ENCODE data around the gene SPEF1.

The SPEF1 gene

GRCh38 chr20:3812259-3812681 lies 31.0 kb upstream of the SPEF1 start:
- in situ Hi-C loops (cut with HindIII; ENCODE audit: low pct_ligation_motif_present, low pct_unique_long_range_greater_than_20kb, low sequenced_read_pairs): no loop called here
- DNase-seq: no peak

GRCh38 chr20:3811467-3812258 lies 30.4 kb upstream of the SPEF1 start:
- peak; percentile 96 for DNase-seq
- in situ Hi-C loops (cut with HindIII; ENCODE audit: low pct_ligation_motif_present, low pct_unique_long_range_greater_than_20kb, low sequenced_read_pairs): no loop called here

- in situ Hi-C loops (cut with HindIII; ENCODE audit: low pct_ligation_motif_present, low pct_unique_long_range_greater_than_20kb, low sequenced_read_pairs): no loop called here
Measured at GRCh38 chr20:3808544-3808943, 27.3 kb upstream of the SPEF1 start.

GRCh38 chr20:3804781-3805180 lies 23.5 kb upstream of the SPEF1 start:
- in situ Hi-C loops (cut with HindIII; ENCODE audit: low pct_ligation_motif_present, low pct_unique_long_range_greater_than_20kb, low sequenced_read_pairs): no loop called here
- DNase-seq: no peak

More at GRCh38 chr20:3808544-3808943, 27.3 kb upstream of the SPEF1 start:
- DNase-seq: no peak

- DNase-seq: no peak
- in situ Hi-C loops (cut with HindIII; ENCODE audit: low pct_ligation_motif_present, low pct_unique_long_range_greater_than_20kb, low sequenced_read_pairs): no loop called here
Measured at GRCh38 chr20:3804254-3804751, 23.1 kb upstream of the SPEF1 start.

GRCh38 chr20:3803854-3804253 lies 22.6 kb upstream of the SPEF1 start:
- in situ Hi-C loops (cut with HindIII; ENCODE audit: low pct_ligation_motif_present, low pct_unique_long_range_greater_than_20kb, low sequenced_read_pairs): no loop called here
- no peak for DNase-seq

- in situ Hi-C loops (cut with HindIII; ENCODE audit: low pct_ligation_motif_present, low pct_unique_long_range_greater_than_20kb, low sequenced_read_pairs): no loop called here
- no peak for DNase-seq
Measured at GRCh38 chr20:3803289-3803688, 22.0 kb upstream of the SPEF1 start.

GRCh38 chr20:3802524-3803239 lies 21.4 kb upstream of the SPEF1 start:
- in situ Hi-C loops (cut with HindIII; ENCODE audit: low pct_ligation_motif_present, low pct_unique_long_range_greater_than_20kb, low sequenced_read_pairs): no loop called here
- DNase-seq: no peak

GRCh38 chr20:3801846-3802245 lies 20.6 kb upstream of the SPEF1 start:
- in situ Hi-C loops (cut with HindIII; ENCODE audit: low pct_ligation_motif_present, low pct_unique_long_range_greater_than_20kb, low sequenced_read_pairs): no loop called here
- no peak for DNase-seq

- DNase-seq: no peak
Measured at GRCh38 chr20:3801299-3801698, 20.1 kb upstream of the SPEF1 start.

GRCh38 chr20:3800878-3801260 lies 19.6 kb upstream of the SPEF1 start:
- in situ Hi-C loops (cut with HindIII; ENCODE audit: low pct_ligation_motif_present, low pct_unique_long_range_greater_than_20kb, low sequenced_read_pairs): no loop called here

More at GRCh38 chr20:3801299-3801698, 20.1 kb upstream of the SPEF1 start:
- in situ Hi-C loops (cut with HindIII; ENCODE audit: low pct_ligation_motif_present, low pct_unique_long_range_greater_than_20kb, low sequenced_read_pairs): no loop called here

GRCh38 chr20:3800256-3800877 lies 19.1 kb upstream of the SPEF1 start:
- DNase-seq: no peak
- in situ Hi-C loops (cut with HindIII; ENCODE audit: low pct_ligation_motif_present, low pct_unique_long_range_greater_than_20kb, low sequenced_read_pairs): no loop called here

More at GRCh38 chr20:3800878-3801260, 19.6 kb upstream of the SPEF1 start:
- no peak for DNase-seq

- in situ Hi-C loops (cut with HindIII; ENCODE audit: low pct_ligation_motif_present, low pct_unique_long_range_greater_than_20kb, low sequenced_read_pairs): no loop called here
Measured at GRCh38 chr20:3798908-3799248, 17.6 kb upstream of the SPEF1 start.

GRCh38 chr20:3798373-3798768 lies 17.1 kb upstream of the SPEF1 start:
- no peak for DNase-seq
- in situ Hi-C loops (cut with HindIII; ENCODE audit: low pct_ligation_motif_present, low pct_unique_long_range_greater_than_20kb, low sequenced_read_pairs): no loop called here

More at GRCh38 chr20:3798908-3799248, 17.6 kb upstream of the SPEF1 start:
- no peak for DNase-seq

- no peak for DNase-seq
- in situ Hi-C loops (cut with HindIII; ENCODE audit: low pct_ligation_motif_present, low pct_unique_long_range_greater_than_20kb, low sequenced_read_pairs): no loop called here
Measured at GRCh38 chr20:3797592-3798372, 16.5 kb upstream of the SPEF1 start.

GRCh38 chr20:3797226-3797545 lies 15.9 kb upstream of the SPEF1 start:
- in situ Hi-C loops (cut with HindIII; ENCODE audit: low pct_ligation_motif_present, low pct_unique_long_range_greater_than_20kb, low sequenced_read_pairs): no loop called here
- DNase-seq: no peak

- in situ Hi-C loops (cut with HindIII; ENCODE audit: low pct_ligation_motif_present, low pct_unique_long_range_greater_than_20kb, low sequenced_read_pairs): no loop called here
- DNase-seq: no peak
Measured at GRCh38 chr20:3796477-3797225, 15.4 kb upstream of the SPEF1 start.

Measured in ACHN (cell line).